OCI-M2 (cell line): ENCODE data around the gene SETDB2.
"Not testable (repeated sequence)": the region's sequence is repeated elsewhere in the genome, so short reads cannot be mapped to it uniquely, and the experiment has no call there.

Experiments
- DNase-seq: peaks from one replicate; lab custom pipeline; 2025; ENCODE audit not compliant: unreplicated experiment; lab: John Stamatoyannopoulos, UW

The SETDB2 gene

GRCh38 chr13:49466292-49466838 lies 22.3 kb downstream of the SETDB2 start:
- no peak for DNase-seq

GRCh38 chr13:49472186-49472585 lies 28.1 kb downstream of the SETDB2 start:
- no peak for DNase-seq

GRCh38 chr13:49476529-49476928 lies 32.5 kb downstream of the SETDB2 start:
- DNase-seq = no peak

- no peak for DNase-seq
Observed at GRCh38 chr13:49481788-49482187, 37.7 kb downstream of the SETDB2 start.

- no peak for DNase-seq
Observed at GRCh38 chr13:49488563-49488962, 44.5 kb downstream of the SETDB2 start.

- DNase-seq = no peak
Observed at GRCh38 chr13:49494645-49495044, 50.6 kb downstream of the SETDB2 start.

- DNase-seq = no peak
Observed at GRCh38 chr13:49495783-49496762, 52.0 kb downstream of the SETDB2 start, which contains the start of gene PHF11. Gene PHF11 (plus strand): TSS chr13:49495953. CDS start chr13:49496002, 49 bp downstream.

- DNase-seq = not testable (repeated sequence)
Observed at GRCh38 chr13:49496837-49497236, 52.8 kb downstream of the SETDB2 start.

GRCh38 chr13:49497272-49497671 lies 53.2 kb downstream of the SETDB2 start:
- no peak for DNase-seq

GRCh38 chr13:49498206-49498605 lies 54.1 kb downstream of the SETDB2 start:
- DNase-seq = no peak

GRCh38 chr13:49499889-49500660 lies 56.0 kb downstream of the SETDB2 start:
- DNase-seq = no peak

GRCh38 chr13:49502954-49503353 lies 58.9 kb downstream of the SETDB2 start:
- DNase-seq = no peak

GRCh38 chr13:49503951-49504350 lies 59.9 kb downstream of the SETDB2 start:
- DNase-seq = no peak

GRCh38 chr13:49512578-49512977 lies 68.5 kb downstream of the SETDB2 start:
- no peak for DNase-seq

GRCh38 chr13:49516467-49516866 lies 72.4 kb downstream of the SETDB2 start:
- no peak for DNase-seq

- DNase-seq = no peak
Observed at GRCh38 chr13:49517461-49517860, 73.4 kb downstream of the SETDB2 start.

GRCh38 chr13:49521224-49521623 lies 77.2 kb downstream of the SETDB2 start:
- no peak for DNase-seq

GRCh38 chr13:49524740-49525501 lies 80.8 kb downstream of the SETDB2 start:
- DNase-seq = no peak

GRCh38 chr13:49527123-49527522 lies 83.0 kb downstream of the SETDB2 start:
- DNase-seq = no peak

- no peak for DNase-seq
Observed at GRCh38 chr13:49528161-49528560, 84.1 kb downstream of the SETDB2 start.

GRCh38 chr13:49530457-49530856 lies 86.4 kb downstream of the SETDB2 start:
- DNase-seq = no peak
